Urothelium cell line (cell line): ENCODE measurements around the gene PRSS38.
"Not testable (repeated sequence)": the region's sequence is repeated elsewhere in the genome, so short reads cannot be mapped to it uniquely, and the experiment has no call there.

Source experiments
- DNase-seq: peaks from one replicate; pipeline ENCODE4 v3.0.0; 2011; ENCODE audit warnings: low spot score, mixed read lengths
- FAIRE-seq: peaks from 2 replicates; lab custom pipeline; 2011; peaks lifted over from hg19 to GRCh38; lab: Jason Lieb, UNC

PRSS38 gene

GRCh38 chr1:227838181-227838580 is 22.7 kb downstream of the PRSS38 start:
- DNase-seq (no peak), FAIRE-seq (no peak)

- no peak for FAIRE-seq
Observed at GRCh38 chr1:227841096-227841495, 25.6 kb downstream of the PRSS38 start.

GRCh38 chr1:227844320-227845146 is 29.1 kb downstream of the PRSS38 start:
- no peak for FAIRE-seq

More at GRCh38 chr1:227841096-227841495, 25.6 kb downstream of the PRSS38 start:
- DNase-seq = no peak

GRCh38 chr1:227845147-227845458 is 29.6 kb downstream of the PRSS38 start:
- DNase-seq (no peak), FAIRE-seq (no peak)

More at GRCh38 chr1:227844320-227845146, 29.1 kb downstream of the PRSS38 start:
- DNase-seq = no peak

GRCh38 chr1:227845519-227845918 is 30.0 kb downstream of the PRSS38 start:
- DNase-seq = no peak
- no peak for FAIRE-seq

- DNase-seq = no peak
- no peak for FAIRE-seq
Observed at GRCh38 chr1:227846265-227846858, 30.9 kb downstream of the PRSS38 start.

GRCh38 chr1:227847046-227847445 is 31.6 kb downstream of the PRSS38 start:
- not testable (repeated sequence) for DNase-seq, FAIRE-seq

GRCh38 chr1:227848430-227848932 is 33.0 kb downstream of the PRSS38 start:
- FAIRE-seq (no peak), DNase-seq (no peak)

- FAIRE-seq (no peak), DNase-seq (no peak)
Observed at GRCh38 chr1:227849251-227849650, 33.8 kb downstream of the PRSS38 start.

GRCh38 chr1:227854189-227854588 is 38.7 kb downstream of the PRSS38 start:
- DNase-seq = no peak
- no peak for FAIRE-seq

- FAIRE-seq = no peak
Observed at GRCh38 chr1:227855687-227856086, 40.2 kb downstream of the PRSS38 start.

GRCh38 chr1:227856147-227856858 is 40.8 kb downstream of the PRSS38 start:
- DNase-seq = no peak
- no peak for FAIRE-seq

More at GRCh38 chr1:227855687-227856086, 40.2 kb downstream of the PRSS38 start:
- DNase-seq = no peak

- no peak for DNase-seq
- FAIRE-seq = no peak
Observed at GRCh38 chr1:227864882-227865281, 49.4 kb downstream of the PRSS38 start.

GRCh38 chr1:227869279-227869842 is 53.9 kb downstream of the PRSS38 start:
- FAIRE-seq = peak; percentile 72

GRCh38 chr1:227869851-227870305 is 54.4 kb downstream of the PRSS38 start:
- FAIRE-seq (peak; percentile 55), DNase-seq (no peak)

More at GRCh38 chr1:227869279-227869842, 53.9 kb downstream of the PRSS38 start:
- no peak for DNase-seq

- no peak for FAIRE-seq
- no peak for DNase-seq
Observed at GRCh38 chr1:227870366-227870765, 54.9 kb downstream of the PRSS38 start.

GRCh38 chr1:227871892-227872291 is 56.4 kb downstream of the PRSS38 start:
- not testable (repeated sequence) for FAIRE-seq, DNase-seq

GRCh38 chr1:227877810-227878209 is 62.3 kb downstream of the PRSS38 start:
- FAIRE-seq, DNase-seq: not testable (repeated sequence)

- DNase-seq = no peak
- no peak for FAIRE-seq
Observed at GRCh38 chr1:227880342-227880924, 65.0 kb downstream of the PRSS38 start.

GRCh38 chr1:227883073-227883520 is 67.6 kb downstream of the PRSS38 start:
- FAIRE-seq (no peak), DNase-seq (no peak)
